Neuron (in vitro differentiated cells): ENCODE data around the gene MAPKAP1.

ENCODE experiments used
- H2AFZ ChIP-seq: one replicate; pipeline ENCODE4 v1.6.1; 2013; ENCODE audit warnings: low read depth, mild to moderate bottlenecking, inconsistent platforms, low read length, moderate library complexity
- H3K27me3 ChIP-seq: one replicate; pipeline ENCODE4 v1.6.1; 2013; ENCODE audit warnings: low read length; ENCODE audit not compliant: insufficient read depth
- H3K36me3 ChIP-seq: one replicate; pipeline ENCODE4 v1.6.1; 2013; ENCODE audit warnings: low read length; ENCODE audit not compliant: insufficient read depth
- H3K4me1 ChIP-seq: one replicate; pipeline ENCODE4 v1.6.1; 2013; ENCODE audit warnings: low read length; ENCODE audit not compliant: insufficient read depth
- H3K4me3 ChIP-seq: 2 replicates; pipeline ENCODE4 v1.5.1; 2013; ENCODE audit warnings: mild to moderate bottlenecking, low read length, moderate library complexity
- H3K9me3 ChIP-seq: one replicate; pipeline ENCODE4 v1.6.1; 2013; ENCODE audit warnings: low read length

Gene MAPKAP1

GRCh38 chr9:125620216-125620615 is 86.8 kb downstream of the MAPKAP1 start:
- no peaks in the 10 kb centered on the region for H3K27me3 ChIP-seq
- peaks cover 1% of the 10 kb centered on the region for H3K4me1 ChIP-seq
- H3K4me3 ChIP-seq: no peak overlapping the region
- no peaks in the 10 kb centered on the region for H3K36me3 ChIP-seq
- H2AFZ ChIP-seq: no peak overlapping the region
- H3K9me3 ChIP-seq: peaks cover 5% of the 10 kb centered on the region

- Histone ChIP-seq H3K27me3 (no peaks in the 10 kb centered on the region), H2AFZ (no peak overlapping the region), H3K4me3 (no peak overlapping the region), H3K36me3 (no peaks in the 10 kb centered on the region), H3K4me1 (no peaks in the 10 kb centered on the region), H3K9me3 (peaks cover 5% of the 10 kb centered on the region)
These were observed 89.9 kb downstream of the MAPKAP1 start for GRCh38 chr9:125617087-125617486.

- no peak overlapping the region for H3K4me3 ChIP-seq
- H3K4me1 ChIP-seq: no peaks in the 10 kb centered on the region
- H3K9me3 ChIP-seq: peaks cover 2% of the 10 kb centered on the region
- no peaks in the 10 kb centered on the region for H3K36me3 ChIP-seq
- H3K27me3 ChIP-seq: no peaks in the 10 kb centered on the region
- no peak overlapping the region for H2AFZ ChIP-seq
These were observed 93.9 kb downstream of the MAPKAP1 start for GRCh38 chr9:125613141-125613540.

- Histone ChIP-seq H3K36me3 (no peaks in the 10 kb centered on the region), H3K4me3 (no peak overlapping the region), H2AFZ (no peak overlapping the region), H3K4me1 (no peaks in the 10 kb centered on the region), H3K27me3 (no peaks in the 10 kb centered on the region), H3K9me3 (peaks cover 2% of the 10 kb centered on the region)
These were observed 94.4 kb downstream of the MAPKAP1 start for GRCh38 chr9:125612616-125613015.

GRCh38 chr9:125611121-125611765 is 95.8 kb downstream of the MAPKAP1 start:
- H3K9me3 ChIP-seq: peaks cover 2% of the 10 kb centered on the region
- no peaks in the 10 kb centered on the region for H3K36me3 ChIP-seq
- H3K4me3 ChIP-seq: no peak overlapping the region
- peaks cover 5% of the 10 kb centered on the region for H3K4me1 ChIP-seq
- H3K27me3 ChIP-seq: no peaks in the 10 kb centered on the region
- H2AFZ ChIP-seq: no peak overlapping the region

- no peak overlapping the region for H3K4me3 ChIP-seq
- H3K9me3 ChIP-seq: no peaks in the 10 kb centered on the region
- no peak overlapping the region for H2AFZ ChIP-seq
- no peaks in the 10 kb centered on the region for H3K36me3 ChIP-seq
- H3K27me3 ChIP-seq: no peaks in the 10 kb centered on the region
- H3K4me1 ChIP-seq: peaks cover 16% of the 10 kb centered on the region
These were observed 97.3 kb downstream of the MAPKAP1 start for GRCh38 chr9:125609744-125610143.

- no peaks in the 10 kb centered on the region for H3K27me3 ChIP-seq
- H3K4me3 ChIP-seq: no peak overlapping the region
- no peaks in the 10 kb centered on the region for H3K9me3 ChIP-seq
- no peak overlapping the region for H2AFZ ChIP-seq
- peaks cover 16% of the 10 kb centered on the region for H3K4me1 ChIP-seq
- no peaks in the 10 kb centered on the region for H3K36me3 ChIP-seq
These were observed 98.4 kb downstream of the MAPKAP1 start for GRCh38 chr9:125608489-125609224.

GRCh38 chr9:125604196-125604595 is 102.8 kb downstream of the MAPKAP1 start:
- Histone ChIP-seq H3K27me3 (no peaks in the 10 kb centered on the region), H3K9me3 (no peaks in the 10 kb centered on the region), H3K36me3 (peaks cover 2% of the 10 kb centered on the region), H3K4me3 (no peak overlapping the region), H2AFZ (no peak overlapping the region), H3K4me1 (peaks cover 16% of the 10 kb centered on the region)

GRCh38 chr9:125603478-125604021 is 103.5 kb downstream of the MAPKAP1 start:
- peaks cover 16% of the 10 kb centered on the region for H3K4me1 ChIP-seq
- H3K4me3 ChIP-seq: no peak overlapping the region

GRCh38 chr9:125601961-125602360 is 105.0 kb downstream of the MAPKAP1 start:
- Histone ChIP-seq H3K4me3 (no peak overlapping the region), H3K4me1 (peaks cover 16% of the 10 kb centered on the region), H3K27me3 (no peaks in the 10 kb centered on the region), H3K9me3 (no peaks in the 10 kb centered on the region), H2AFZ (no peak overlapping the region), H3K36me3 (peaks cover 2% of the 10 kb centered on the region)

More at GRCh38 chr9:125603478-125604021, 103.5 kb downstream of the MAPKAP1 start:
- peaks cover 2% of the 10 kb centered on the region for H3K36me3 ChIP-seq
- no peaks in the 10 kb centered on the region for H3K27me3 ChIP-seq
- H3K9me3 ChIP-seq: no peaks in the 10 kb centered on the region
- no peak overlapping the region for H2AFZ ChIP-seq

GRCh38 chr9:125600194-125600593 is 106.8 kb downstream of the MAPKAP1 start:
- Histone ChIP-seq H2AFZ (no peak overlapping the region), H3K4me3 (no peak overlapping the region), H3K4me1 (peaks cover 1% of the 10 kb centered on the region), H3K9me3 (no peaks in the 10 kb centered on the region), H3K36me3 (peaks cover 2% of the 10 kb centered on the region), H3K27me3 (no peaks in the 10 kb centered on the region)

GRCh38 chr9:125594223-125594610 is 112.8 kb downstream of the MAPKAP1 start:
- H3K9me3 ChIP-seq: no peaks in the 10 kb centered on the region
- H3K4me3 ChIP-seq: no peak overlapping the region
- H3K36me3 ChIP-seq: peaks cover under 1% of the 10 kb centered on the region
- no peaks in the 10 kb centered on the region for H3K27me3 ChIP-seq
- peaks cover 8% of the 10 kb centered on the region for H3K4me1 ChIP-seq
- H2AFZ ChIP-seq: no peak overlapping the region

GRCh38 chr9:125593581-125594222 is 113.3 kb downstream of the MAPKAP1 start:
- no peaks in the 10 kb centered on the region for H3K9me3 ChIP-seq
- H3K27me3 ChIP-seq: no peaks in the 10 kb centered on the region
- H3K4me3 ChIP-seq: no peak overlapping the region
- no peak overlapping the region for H2AFZ ChIP-seq
- no peaks in the 10 kb centered on the region for H3K36me3 ChIP-seq
- peaks cover 8% of the 10 kb centered on the region for H3K4me1 ChIP-seq
